GM12874 (cell line): ENCODE results near the gene NACC2.

Source experiments
- TF ChIP-seq, protein P1 (sequence below): IDR thresholded peaks from 2 replicates; pipeline ENCODE4 v1.5.1; 2011; ENCODE audit warnings: low read depth, mild to moderate bottlenecking, control low read depth, low read length, moderate library complexity; ENCODE audit not compliant: insufficient read depth

NACC2 gene

DNA sequence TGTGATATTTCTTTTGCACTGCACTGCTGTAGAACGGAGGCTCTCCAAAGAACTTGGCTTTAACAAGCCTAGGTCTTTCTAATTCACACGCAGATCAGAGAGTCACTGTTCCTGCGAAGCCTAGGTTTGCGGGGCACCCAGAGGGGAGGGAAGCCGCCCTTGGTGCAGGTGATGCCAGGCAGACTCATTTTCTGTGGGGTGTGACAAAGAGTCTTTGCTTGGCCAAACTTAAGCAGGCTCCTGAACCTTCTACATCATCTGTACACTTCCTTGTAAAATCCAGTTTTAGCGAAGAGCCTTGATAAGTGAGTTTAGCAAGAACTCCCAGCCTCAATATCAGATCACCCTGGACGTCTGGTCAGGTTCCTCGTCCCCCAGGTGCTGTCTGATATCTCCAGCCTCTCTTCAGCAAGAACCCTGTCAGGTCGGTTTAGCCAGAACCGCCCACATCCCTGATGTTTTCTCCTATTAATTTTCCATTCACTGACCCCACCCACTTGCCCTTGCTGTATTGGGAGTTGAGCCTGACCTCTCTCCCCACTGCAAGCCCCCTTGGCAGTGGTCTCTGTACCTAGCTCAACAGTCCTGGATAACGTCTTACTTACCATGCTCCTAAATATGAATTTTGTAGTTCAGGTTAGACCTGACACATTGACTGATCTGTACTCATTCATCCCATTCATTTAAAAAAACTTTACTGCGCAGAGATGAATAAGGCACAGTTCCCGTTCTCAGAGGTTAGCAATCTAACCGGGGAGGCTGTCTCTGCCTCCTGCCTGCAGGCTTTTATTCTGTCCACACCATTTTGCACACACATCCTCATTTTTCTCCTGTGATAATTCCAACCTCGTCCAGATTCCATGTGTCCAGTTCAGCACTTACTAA, 133.0 kb downstream of the NACC2 start:
- TF ChIP-seq, protein P1, sequence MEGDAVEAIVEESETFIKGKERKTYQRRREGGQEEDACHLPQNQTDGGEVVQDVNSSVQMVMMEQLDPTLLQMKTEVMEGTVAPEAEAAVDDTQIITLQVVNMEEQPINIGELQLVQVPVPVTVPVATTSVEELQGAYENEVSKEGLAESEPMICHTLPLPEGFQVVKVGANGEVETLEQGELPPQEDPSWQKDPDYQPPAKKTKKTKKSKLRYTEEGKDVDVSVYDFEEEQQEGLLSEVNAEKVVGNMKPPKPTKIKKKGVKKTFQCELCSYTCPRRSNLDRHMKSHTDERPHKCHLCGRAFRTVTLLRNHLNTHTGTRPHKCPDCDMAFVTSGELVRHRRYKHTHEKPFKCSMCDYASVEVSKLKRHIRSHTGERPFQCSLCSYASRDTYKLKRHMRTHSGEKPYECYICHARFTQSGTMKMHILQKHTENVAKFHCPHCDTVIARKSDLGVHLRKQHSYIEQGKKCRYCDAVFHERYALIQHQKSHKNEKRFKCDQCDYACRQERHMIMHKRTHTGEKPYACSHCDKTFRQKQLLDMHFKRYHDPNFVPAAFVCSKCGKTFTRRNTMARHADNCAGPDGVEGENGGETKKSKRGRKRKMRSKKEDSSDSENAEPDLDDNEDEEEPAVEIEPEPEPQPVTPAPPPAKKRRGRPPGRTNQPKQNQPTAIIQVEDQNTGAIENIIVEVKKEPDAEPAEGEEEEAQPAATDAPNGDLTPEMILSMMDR, result no peak

DNA sequence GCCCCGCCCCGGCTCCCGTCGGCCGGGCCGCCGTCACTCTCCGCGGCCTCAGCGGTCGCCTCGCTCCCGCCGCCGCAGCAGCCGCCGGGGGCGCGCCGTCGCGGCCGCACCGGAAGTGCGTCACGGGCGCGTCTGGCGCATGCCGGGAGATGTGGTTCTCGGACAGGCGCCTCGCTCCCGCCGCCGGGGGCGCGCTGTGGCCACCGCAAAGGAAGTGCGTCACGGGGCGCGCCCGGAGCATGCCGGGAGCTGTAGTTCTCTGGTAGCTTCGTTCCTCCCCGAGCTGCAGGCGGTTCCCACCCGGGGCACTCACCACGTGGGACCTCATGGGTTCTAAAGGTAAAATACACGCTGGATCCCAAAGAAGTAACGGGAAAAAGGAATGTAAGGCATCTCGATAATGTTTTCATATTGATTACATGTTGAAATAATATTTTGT, 133.8 kb downstream of the NACC2 start, which contains the start of gene UBAC1:
UBAC1 (minus strand) TSS at position 97 of the 439 bp plus-strand sequence. CDS start 211 bp downstream, outside the sequence.
- TF ChIP-seq, protein P1, result no peak

DNA sequence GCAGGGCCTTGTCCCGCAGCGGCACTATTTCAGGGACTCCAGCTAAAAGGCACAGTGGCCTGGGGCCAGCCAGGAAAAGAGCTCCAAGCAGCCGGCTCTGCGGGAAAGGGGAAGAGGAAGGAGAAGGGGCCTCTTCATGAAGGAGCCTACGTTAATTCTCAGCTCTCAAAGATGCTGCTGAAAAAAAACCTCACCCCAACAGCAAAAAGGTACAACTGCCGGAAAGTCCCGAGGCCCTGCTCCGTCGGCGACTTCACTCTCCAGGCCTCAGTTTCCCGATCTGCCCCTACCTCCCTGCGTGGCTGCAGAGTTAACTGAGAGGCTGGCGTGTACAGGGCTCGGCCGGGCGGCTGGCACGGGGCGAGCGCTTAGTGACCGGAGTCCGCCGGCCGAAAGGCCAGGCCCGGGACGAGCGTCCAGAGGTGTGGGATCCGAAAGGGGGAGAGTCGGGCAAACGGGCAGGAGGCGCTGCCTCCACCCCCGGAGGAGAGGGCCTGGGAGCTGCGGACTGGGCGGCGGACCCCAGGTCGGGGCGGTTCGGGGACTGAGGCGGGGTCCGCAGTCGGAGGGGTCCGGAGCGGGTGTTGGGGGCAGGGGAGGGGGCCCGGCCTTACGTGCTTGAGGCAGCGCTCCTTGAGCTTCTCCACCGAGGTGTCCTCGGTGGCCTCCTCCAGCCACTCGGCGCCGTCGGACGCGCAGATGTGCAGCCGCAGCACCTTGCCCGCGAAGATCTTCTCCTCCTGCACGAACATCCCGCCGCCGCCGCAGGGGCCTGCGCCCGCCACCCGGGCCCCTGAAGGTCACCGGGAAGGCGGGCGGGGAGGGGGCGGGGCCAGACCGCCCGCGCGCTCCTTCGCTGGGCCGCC, 134.4 kb downstream of the NACC2 start:
- TF ChIP-seq, protein P1, result no peak

DNA sequence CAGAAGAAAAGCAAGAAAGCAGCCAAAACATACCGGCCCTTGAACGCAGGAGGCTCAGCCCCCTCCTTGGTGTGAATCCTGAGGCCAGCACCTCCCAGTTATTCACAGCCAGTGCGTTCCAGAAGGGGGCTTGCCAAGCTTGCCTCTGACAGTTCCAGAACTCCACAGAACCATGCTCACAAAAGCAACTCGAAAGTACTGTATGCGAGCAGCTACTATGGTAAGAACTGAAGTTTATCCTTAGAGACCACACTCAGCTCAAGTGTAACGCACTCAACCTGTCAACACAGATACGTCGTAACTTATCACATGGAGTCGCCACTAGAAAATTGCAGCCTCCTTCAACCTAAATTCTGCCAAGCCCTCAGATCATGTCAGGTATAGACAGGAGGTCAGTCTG, 135.3 kb downstream of the NACC2 start:
- TF ChIP-seq, protein P1, result no peak

DNA sequence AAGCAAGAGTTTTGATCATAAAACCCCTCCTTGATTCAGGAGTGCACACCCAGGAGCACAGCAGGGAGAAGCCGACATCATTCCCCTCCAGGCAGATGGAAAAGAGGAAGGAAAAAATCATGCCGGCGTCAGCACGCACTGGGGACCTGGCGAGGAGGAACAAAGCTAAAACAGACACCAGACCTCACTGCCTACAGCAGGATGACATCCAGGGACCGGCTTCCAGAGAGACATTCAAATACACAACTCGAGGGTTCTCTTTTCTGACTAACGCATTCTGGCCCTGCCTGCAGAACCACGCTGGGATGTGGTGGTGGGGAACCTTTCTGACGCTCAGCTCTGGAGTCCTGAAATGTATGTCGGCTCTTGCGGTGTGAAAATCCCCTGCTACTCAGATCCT, 136.6 kb downstream of the NACC2 start:
- TF ChIP-seq, protein P1, result no peak

DNA sequence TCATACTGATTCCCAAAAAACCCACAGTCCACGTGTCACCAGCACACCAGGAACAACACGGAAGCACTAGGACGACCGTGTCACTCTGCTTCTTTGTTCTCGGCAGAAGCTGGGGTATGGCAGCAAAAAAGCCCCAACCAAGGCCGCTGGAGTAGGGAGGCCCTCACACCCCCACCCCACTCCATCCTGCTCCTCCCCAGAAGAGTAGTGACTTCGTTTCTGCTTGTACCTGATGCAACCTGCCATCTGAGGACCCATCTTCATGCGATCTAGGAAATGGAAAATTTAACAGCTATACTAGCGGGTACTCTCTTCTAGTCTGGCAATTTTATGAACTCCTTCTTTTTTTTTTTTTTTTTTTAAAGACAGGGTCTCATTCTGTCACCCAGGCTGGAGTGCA, 137.7 kb downstream of the NACC2 start:
- TF ChIP-seq, protein P1, result no peak

DNA sequence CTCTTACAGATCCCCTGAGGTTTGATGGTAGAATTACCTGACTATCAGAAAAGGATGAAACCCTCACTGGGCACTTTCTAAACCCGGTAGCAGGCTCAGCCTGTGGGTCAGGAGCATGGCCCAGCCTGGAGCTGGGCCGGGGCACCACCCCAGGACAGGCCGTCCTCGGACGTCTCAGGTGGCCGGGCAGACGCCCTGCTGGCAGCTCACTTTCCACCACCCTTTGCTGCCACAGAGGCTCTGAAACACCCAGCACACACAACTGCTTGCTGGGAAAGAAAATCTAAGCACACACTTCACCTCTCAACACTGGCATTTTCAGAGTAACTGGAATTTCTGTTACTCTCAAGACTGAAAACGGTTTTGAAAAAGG, 138.3 kb downstream of the NACC2 start:
- TF ChIP-seq, protein P1, result no peak
